Gastroesophageal sphincter (tissue), 3 donors: ENCODE results near the gene RNF41.

Experiments
- EP300 ChIP-seq: sonication (generic); formaldehyde crosslinking; IDR thresholded peaks from one replicate; pipeline ENCODE4 v1.6.1; 2017; ENCODE audit warnings: antibody characterized with exemption, mild to moderate bottlenecking
- POLR2AphosphoS5 ChIP-seq: sonication (generic); formaldehyde crosslinking; IDR thresholded peaks from one replicate; pipeline ENCODE4 v1.6.1; 2017; ENCODE audit warnings: antibody characterized with exemption
- TF ChIP-seq, protein P1 (sequence below), 4 experiments: fragments of 200-600 bp in 2 of 4; fragments of 450-650 bp in 2 of 4; sonication (generic) in 1 of 4; IDR thresholded peaks; one replicate each; pipeline ENCODE4 v1.5.1; 2017 to 2019; ENCODE audit warnings: antibody characterized with exemption in 4 of 4, mild to moderate bottlenecking in 2 of 4, moderate library complexity in 2 of 4

DNA sequence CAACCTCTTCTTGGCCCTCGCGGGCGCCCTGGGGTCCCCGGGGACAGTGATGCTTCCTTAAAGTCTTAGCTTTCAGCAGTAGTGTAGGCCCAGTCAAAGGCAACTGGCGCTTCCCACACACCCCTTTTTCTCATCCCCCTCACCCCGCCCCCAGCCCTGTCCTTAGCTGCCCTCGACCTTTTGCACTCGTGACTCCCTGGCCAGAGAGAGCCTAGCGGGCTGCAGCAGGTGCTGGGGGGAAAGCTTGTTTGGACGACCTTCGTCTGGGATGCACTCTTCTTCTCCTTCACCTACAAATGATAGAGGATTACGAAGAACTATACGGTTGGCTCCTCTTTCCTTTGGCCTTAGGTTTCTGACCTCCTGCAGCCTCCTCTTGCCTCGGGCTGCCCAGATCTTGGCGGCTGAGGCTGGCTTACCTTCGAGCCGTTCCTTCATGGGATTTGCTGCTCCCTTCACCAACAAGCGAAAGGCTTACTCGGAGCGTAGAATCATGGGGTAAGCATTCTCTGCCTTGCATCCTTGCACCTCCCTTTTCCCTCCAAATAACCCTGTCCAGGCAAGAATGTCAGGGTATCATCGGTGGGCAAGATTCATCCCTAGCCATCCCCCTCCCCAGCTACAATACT lies 45.8 kb upstream of the RNF41 start:
- TF ChIP-seq POLR2AphosphoS5 = no peak
- TF ChIP-seq, protein P1, sequence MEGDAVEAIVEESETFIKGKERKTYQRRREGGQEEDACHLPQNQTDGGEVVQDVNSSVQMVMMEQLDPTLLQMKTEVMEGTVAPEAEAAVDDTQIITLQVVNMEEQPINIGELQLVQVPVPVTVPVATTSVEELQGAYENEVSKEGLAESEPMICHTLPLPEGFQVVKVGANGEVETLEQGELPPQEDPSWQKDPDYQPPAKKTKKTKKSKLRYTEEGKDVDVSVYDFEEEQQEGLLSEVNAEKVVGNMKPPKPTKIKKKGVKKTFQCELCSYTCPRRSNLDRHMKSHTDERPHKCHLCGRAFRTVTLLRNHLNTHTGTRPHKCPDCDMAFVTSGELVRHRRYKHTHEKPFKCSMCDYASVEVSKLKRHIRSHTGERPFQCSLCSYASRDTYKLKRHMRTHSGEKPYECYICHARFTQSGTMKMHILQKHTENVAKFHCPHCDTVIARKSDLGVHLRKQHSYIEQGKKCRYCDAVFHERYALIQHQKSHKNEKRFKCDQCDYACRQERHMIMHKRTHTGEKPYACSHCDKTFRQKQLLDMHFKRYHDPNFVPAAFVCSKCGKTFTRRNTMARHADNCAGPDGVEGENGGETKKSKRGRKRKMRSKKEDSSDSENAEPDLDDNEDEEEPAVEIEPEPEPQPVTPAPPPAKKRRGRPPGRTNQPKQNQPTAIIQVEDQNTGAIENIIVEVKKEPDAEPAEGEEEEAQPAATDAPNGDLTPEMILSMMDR (IDR thresholded peaks at IDR 0.05) = no peak
- TF ChIP-seq EP300 = no peak
